ENCODE measurements around the gene SRSF10. TPM values are rescaled to one million over a fixed set of nuclear protein-coding genes. Genes with fewer than 3 reads are reported as not detected.
A peak's percentile ranks its signal among the peaks of the same experiment; 100 is the strongest.

SRSF10 gene
- total RNA-seq, 1 experiment from 2014 or later: 96.2 TPM

- CTCF ChIA-PET: interaction anchor here (0.5 to 0.6 kb wide), 4 partner anchors 33 to 257 kb away, joined by 3 to 12 read pairs (median 3); no protein-coding TSS in a partner anchor
- TF ChIP-seq EZH2 (IDR thresholded peaks at IDR 0.05; ENCODE audit: low read depth) (no peak), CTCF (conservative IDR thresholded peaks at IDR 0.05) (no peak)
- H3K4me3 ChIP-seq: no peak overlapping the region
- no peaks in the 10 kb centered on the region for H3K36me3 ChIP-seq (ENCODE audit: low read depth)
- H3F3A ChIP-seq (ENCODE audit: insufficient read depth, low read depth): peaks cover 12% of the 10 kb centered on the region; the same call in 1 of the 2 replicates
- intact Hi-C loops (cut with micrococcal nuclease; ENCODE audit: unreplicated experiment): no loop called here
- peak; percentile 37 to 88 for DNase-seq
- no peaks in the 10 kb centered on the region for H4K20me1 ChIP-seq (ENCODE audit: insufficient read depth)
- peak overlapping the region; percentile 39 for H3K4me2 ChIP-seq
- H2AFZ ChIP-seq: no peak overlapping the region
- H3K9me3 ChIP-seq (ENCODE audit: insufficient read depth, low read depth): no peaks in the 10 kb centered on the region
- BruUV-seq (replicated peaks): no TSS peak
- H3K79me2 ChIP-seq (ENCODE audit: low read depth): no peaks in the 10 kb centered on the region
- no peaks in the 10 kb centered on the region for H3K9me2 ChIP-seq (ENCODE audit: insufficient read depth)
- H3K4me1 ChIP-seq (replicated peaks; ENCODE audit: insufficient read depth): peaks cover 18% of the 10 kb centered on the region
- POLR2A ChIA-PET (ENCODE audit: unreplicated experiment): interaction anchor here (0.6 kb wide), 4 partner anchors 50 to 898 kb away, joined by 3 to 9 read pairs (median 4); no protein-coding TSS in a partner anchor
- no peaks in the 10 kb centered on the region for H3K27me3 ChIP-seq (ENCODE audit: insufficient read depth, low read depth)
- H3K27ac ChIP-seq: no peak overlapping the region
These were observed 23.3 kb upstream of the SRSF10 start for GRCh38 chr1:24003331-24003972.

GRCh38 chr1:24002695-24003094 is 22.6 kb upstream of the SRSF10 start:
- no peaks in the 10 kb centered on the region for H3K9me2 ChIP-seq (ENCODE audit: insufficient read depth)
- H3K27me3 ChIP-seq (ENCODE audit: insufficient read depth, low read depth): no peaks in the 10 kb centered on the region
- H2AFZ ChIP-seq: no peak overlapping the region
- no peaks in the 10 kb centered on the region for H3K36me3 ChIP-seq (ENCODE audit: low read depth)
- intact Hi-C loops (cut with micrococcal nuclease; ENCODE audit: unreplicated experiment): no loop called here
- H3K9me3 ChIP-seq (ENCODE audit: insufficient read depth, low read depth): no peaks in the 10 kb centered on the region
- H3K4me2 ChIP-seq: peak overlapping the region; percentile 39; the same call in 1 of the 2 replicates
- no peak for DNase-seq
- no peak overlapping the region for H3K27ac ChIP-seq
- H3K79me2 ChIP-seq (ENCODE audit: low read depth): no peaks in the 10 kb centered on the region
- H3K4me1 ChIP-seq (replicated peaks; ENCODE audit: insufficient read depth): peaks cover 17% of the 10 kb centered on the region
- ChIA-PET CTCF (interaction anchor here (0.5 to 0.6 kb wide), 3 partner anchors 34 to 196 kb away, joined by 3 to 12 read pairs (median 3); no protein-coding TSS in a partner anchor), POLR2A (ENCODE audit: unreplicated experiment) (interaction anchor here (0.6 kb wide), 2 partner anchors 114 to 898 kb away, joined by 3 read pairs; no protein-coding TSS in a partner anchor)
- H3F3A ChIP-seq (ENCODE audit: insufficient read depth, low read depth): peaks cover 12% of the 10 kb centered on the region; the same call in 1 of the 2 replicates
- TF ChIP-seq CTCF (conservative IDR thresholded peaks at IDR 0.05) (no peak), EZH2 (IDR thresholded peaks at IDR 0.05; ENCODE audit: low read depth) (no peak)
- H4K20me1 ChIP-seq (ENCODE audit: insufficient read depth): no peaks in the 10 kb centered on the region
- BruUV-seq (replicated peaks): no TSS peak
- no peak overlapping the region for H3K4me3 ChIP-seq

- Histone ChIP-seq H3K9me3 (ENCODE audit: insufficient read depth, low read depth) (no peaks in the 10 kb centered on the region), H2AFZ (no peak overlapping the region)
- no peak for DNase-seq
These were observed 19.1 kb upstream of the SRSF10 start for GRCh38 chr1:23999156-23999671.

More at GRCh38 chr1:23999156-23999671, 19.1 kb upstream of the SRSF10 start:
- Histone ChIP-seq H3F3A (ENCODE audit: insufficient read depth, low read depth) (peaks cover 12% of the 10 kb centered on the region; the same call in 1 of the 2 replicates), H3K27me3 (ENCODE audit: insufficient read depth, low read depth) (no peaks in the 10 kb centered on the region), H3K79me2 (ENCODE audit: low read depth) (no peaks in the 10 kb centered on the region), H3K9me2 (ENCODE audit: insufficient read depth) (no peaks in the 10 kb centered on the region), H3K36me3 (ENCODE audit: low read depth) (no peaks in the 10 kb centered on the region), H3K4me1 (replicated peaks; ENCODE audit: insufficient read depth) (peaks cover 15% of the 10 kb centered on the region), H3K27ac (no peak overlapping the region), H4K20me1 (ENCODE audit: insufficient read depth) (no peaks in the 10 kb centered on the region), H3K4me2 (no peak overlapping the region), H3K4me3 (no peak overlapping the region)
- intact Hi-C loops (cut with micrococcal nuclease; ENCODE audit: unreplicated experiment): no loop called here
- TF ChIP-seq CTCF (conservative IDR thresholded peaks at IDR 0.05): no peak
- ChIA-PET POLR2A (ENCODE audit: unreplicated experiment) (no interaction called here), CTCF (no interaction called here)
- no TSS peak for BruUV-seq (replicated peaks)
